Keratinocyte (primary cell): ENCODE results near the gene KIAA1143.

Experiments used
- EZH2 ChIP-seq: IDR thresholded peaks from one replicate; pipeline ENCODE4 v1.6.1; 2012; ENCODE audit warnings: inconsistent platforms, mild to moderate bottlenecking, low read length, moderate library complexity
- TF ChIP-seq, protein P1 (sequence below), 3 experiments: IDR thresholded peaks in 1 of 3; conservative IDR thresholded peaks in 1 of 3; optimal IDR thresholded peaks in 1 of 3; 2 replicates in 2 of 3; 3 replicates in 1 of 3; pipeline versions ENCODE3 to v1.5.1; 2011; ENCODE audit warnings: low read length in 3 of 3, mild to moderate bottlenecking in 3 of 3, moderate library complexity in 2 of 3, control low read depth in 1 of 3, inconsistent platforms in 1 of 3; ENCODE audit not compliant: insufficient read depth in 2 of 3; ENCODE audit errors: extremely low read depth in 1 of 3

DNA sequence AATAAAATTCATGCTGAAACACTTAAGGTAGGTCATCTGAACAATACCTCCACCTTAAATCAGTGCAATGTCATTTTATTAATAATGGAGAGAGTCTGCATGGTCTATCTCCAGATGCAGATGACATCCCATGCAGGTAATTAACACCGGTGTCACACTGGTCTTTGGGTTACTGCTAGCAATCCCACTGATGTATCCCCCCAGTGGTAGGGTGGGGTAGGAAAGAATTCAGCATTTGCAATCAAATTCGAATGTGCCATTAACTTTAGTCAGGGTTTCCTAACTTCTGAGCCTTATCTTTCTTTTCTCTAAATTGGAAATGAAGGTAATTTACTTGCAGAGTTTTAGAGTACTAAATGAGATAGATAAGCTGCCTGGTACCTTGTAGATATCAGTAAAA is 44.5 kb upstream of the KIAA1143 start:
- TF ChIP-seq, protein P1, sequence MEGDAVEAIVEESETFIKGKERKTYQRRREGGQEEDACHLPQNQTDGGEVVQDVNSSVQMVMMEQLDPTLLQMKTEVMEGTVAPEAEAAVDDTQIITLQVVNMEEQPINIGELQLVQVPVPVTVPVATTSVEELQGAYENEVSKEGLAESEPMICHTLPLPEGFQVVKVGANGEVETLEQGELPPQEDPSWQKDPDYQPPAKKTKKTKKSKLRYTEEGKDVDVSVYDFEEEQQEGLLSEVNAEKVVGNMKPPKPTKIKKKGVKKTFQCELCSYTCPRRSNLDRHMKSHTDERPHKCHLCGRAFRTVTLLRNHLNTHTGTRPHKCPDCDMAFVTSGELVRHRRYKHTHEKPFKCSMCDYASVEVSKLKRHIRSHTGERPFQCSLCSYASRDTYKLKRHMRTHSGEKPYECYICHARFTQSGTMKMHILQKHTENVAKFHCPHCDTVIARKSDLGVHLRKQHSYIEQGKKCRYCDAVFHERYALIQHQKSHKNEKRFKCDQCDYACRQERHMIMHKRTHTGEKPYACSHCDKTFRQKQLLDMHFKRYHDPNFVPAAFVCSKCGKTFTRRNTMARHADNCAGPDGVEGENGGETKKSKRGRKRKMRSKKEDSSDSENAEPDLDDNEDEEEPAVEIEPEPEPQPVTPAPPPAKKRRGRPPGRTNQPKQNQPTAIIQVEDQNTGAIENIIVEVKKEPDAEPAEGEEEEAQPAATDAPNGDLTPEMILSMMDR (optimal IDR thresholded peaks at IDR 0.05 in 1 of 3, IDR thresholded peaks at IDR 0.05 in 1 of 3, conservative IDR thresholded peaks at IDR 0.05 in 1 of 3; ENCODE audit: extremely low read depth in 1 of 3, insufficient read depth in 2 of 3, low read length in 3 of 3): no peak
- TF ChIP-seq EZH2: no peak
